Hepatocyte (in vitro differentiated cells): Measurements from ENCODE around the gene PPP6R2. TPM values are rescaled to one million over a fixed set of nuclear protein-coding genes. Genes with fewer than 3 reads are reported as not detected.

Source experiments
- DNase-seq: peaks from one replicate; pipeline ENCODE4 v3.0.0-alpha.2; 2016; ENCODE audit warnings: low spot score
- H2AFZ ChIP-seq: fragments of 200-600 bp; sonication (generic); 2 replicates; pipeline ENCODE4 v1.6.0; 2016; ENCODE audit warnings: antibody characterized with exemption, mild to moderate bottlenecking
- H3K27ac ChIP-seq: fragments of 200-600 bp; sonication (generic); 2 replicates; pipeline ENCODE4 v1.5.1; 2016; ENCODE audit warnings: mild to moderate bottlenecking
- H3K27me3 ChIP-seq: fragments of 200-600 bp; sonication (generic); 2 replicates; pipeline ENCODE4 v1.6.1; 2016
- H3K36me3 ChIP-seq: fragments of 200-600 bp; sonication (generic); replicated peaks from 2 replicates; pipeline ENCODE4 v1.5.1; 2016; ENCODE audit warnings: low read depth; ENCODE audit not compliant: insufficient read depth
- H3K4me1 ChIP-seq: fragments of 200-600 bp; sonication (generic); 2 replicates; pipeline ENCODE4 v1.5.1; 2016; ENCODE audit warnings: mild to moderate bottlenecking, moderate library complexity; ENCODE audit not compliant: insufficient read depth
- H3K4me2 ChIP-seq: fragments of 200-600 bp; sonication (generic); 2 replicates; pipeline ENCODE4 v1.6.0; 2016
- H3K4me3 ChIP-seq: fragments of 200-600 bp; sonication (generic); 2 replicates; pipeline ENCODE4 v1.5.1; 2016; ENCODE audit warnings: mild to moderate bottlenecking
- H3K79me2 ChIP-seq: fragments of 200-600 bp; sonication (generic); 2 replicates; pipeline ENCODE4 v1.6.0; 2017; ENCODE audit warnings: mild to moderate bottlenecking
- H3K9me2 ChIP-seq: fragments of 200-600 bp; sonication (generic); replicated peaks from 2 replicates; pipeline ENCODE4 v1.6.0; 2017; ENCODE audit warnings: mild to moderate bottlenecking; ENCODE audit not compliant: insufficient read depth
- H3K9me3 ChIP-seq: fragments of 200-600 bp; sonication (generic); 2 replicates; pipeline ENCODE4 v1.5.1; 2016; ENCODE audit warnings: low read depth, mild to moderate bottlenecking
- H4K20me1 ChIP-seq: fragments of 200-600 bp; sonication (generic); 2 replicates; pipeline ENCODE4 v1.6.0; 2016; ENCODE audit warnings: mild to moderate bottlenecking; ENCODE audit not compliant: insufficient read depth, poor library complexity, severe bottlenecking
- EZH2 ChIP-seq: fragments of 200-600 bp; sonication (generic); IDR thresholded peaks from 2 replicates; pipeline ENCODE4 v1.6.1; 2016; ENCODE audit warnings: antibody characterized with exemption, mild to moderate bottlenecking, borderline replicate concordance
- EZH2phosphoT487 ChIP-seq: fragments of 200-600 bp; sonication (generic); IDR thresholded peaks from one replicate; pipeline ENCODE4 v1.6.1; 2018; ENCODE audit warnings: antibody characterized with exemption, mild to moderate bottlenecking, low read depth, moderate library complexity; ENCODE audit not compliant: unreplicated experiment, severe bottlenecking
- WGBS: methylation state at CpG from one replicate; pipeline ENCODE4 v1.1.6; 2016; ENCODE audit warnings: low lambda C conversion rate; ENCODE audit errors: missing lambda C conversion rate; 5-methylcytosine and 5-hydroxymethylcytosine counted together
- polyA plus RNA-seq: library from polyadenylated mRNA; unstranded; fragments of >200 nt; fragmentation: Nextera tagmentation; extraction: Ambion mirVana; gene quantifications from 2 replicates; pipeline ENCODE4 v1.2.1, GENCODE V29; 2016
- total RNA-seq: library from RNA; depleted of rRNA; stranded (reverse); fragments of >200 nt; gene quantifications from 2 replicates; pipeline ENCODE4 v1.2.3, GENCODE V29; 2014
- TF ChIP-seq, protein P1 (sequence below): fragments of 200-600 bp; sonication (generic); IDR thresholded peaks from 2 replicates; pipeline ENCODE4 v1.5.1; 2016; ENCODE audit warnings: antibody characterized with exemption, mild to moderate bottlenecking; ENCODE audit not compliant: poor library complexity

PPP6R2 gene
- total and polyA plus RNA-seq, 2 experiments from 2014 or later: 47.0 to 57.9 TPM

DNA sequence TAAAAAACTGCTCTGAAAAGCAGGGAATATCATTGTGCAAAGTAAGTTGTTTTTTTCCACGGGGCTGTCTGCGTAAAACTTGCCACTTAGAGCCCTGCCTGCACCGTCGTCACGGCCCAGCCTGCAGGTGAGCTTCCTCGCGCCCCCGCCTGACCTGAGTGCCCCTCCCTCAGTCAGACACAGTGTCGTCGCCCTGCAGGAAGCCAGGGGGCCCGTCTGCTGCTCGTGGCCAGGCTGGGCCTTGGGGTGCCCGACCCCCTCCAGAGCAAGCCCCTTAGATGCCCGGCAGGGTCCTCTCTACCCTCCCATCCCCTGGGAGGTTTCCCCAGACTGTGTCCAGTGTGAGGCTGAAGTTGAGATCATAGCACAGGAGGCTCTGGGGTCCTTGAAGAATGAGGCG lies 100.1 kb downstream of the PPP6R2 start:
- Histone ChIP-seq H2AFZ (no peak overlapping the region), H3K79me2 (no peaks in the 10 kb centered on the region), H3K4me3 (no peak overlapping the region), H3K9me2 (no peaks in the 10 kb centered on the region), H3K9me3 (no peaks in the 10 kb centered on the region), H3K36me3 (no peaks in the 10 kb centered on the region), H3K4me1 (no peaks in the 10 kb centered on the region), H3K27me3 (no peaks in the 10 kb centered on the region), H4K20me1 (no peaks in the 10 kb centered on the region), H3K4me2 (no peak overlapping the region), H3K27ac (no peak overlapping the region)
- TF ChIP-seq EZH2 (no peak), EZH2phosphoT487 (no peak)
- TF ChIP-seq, protein P1, sequence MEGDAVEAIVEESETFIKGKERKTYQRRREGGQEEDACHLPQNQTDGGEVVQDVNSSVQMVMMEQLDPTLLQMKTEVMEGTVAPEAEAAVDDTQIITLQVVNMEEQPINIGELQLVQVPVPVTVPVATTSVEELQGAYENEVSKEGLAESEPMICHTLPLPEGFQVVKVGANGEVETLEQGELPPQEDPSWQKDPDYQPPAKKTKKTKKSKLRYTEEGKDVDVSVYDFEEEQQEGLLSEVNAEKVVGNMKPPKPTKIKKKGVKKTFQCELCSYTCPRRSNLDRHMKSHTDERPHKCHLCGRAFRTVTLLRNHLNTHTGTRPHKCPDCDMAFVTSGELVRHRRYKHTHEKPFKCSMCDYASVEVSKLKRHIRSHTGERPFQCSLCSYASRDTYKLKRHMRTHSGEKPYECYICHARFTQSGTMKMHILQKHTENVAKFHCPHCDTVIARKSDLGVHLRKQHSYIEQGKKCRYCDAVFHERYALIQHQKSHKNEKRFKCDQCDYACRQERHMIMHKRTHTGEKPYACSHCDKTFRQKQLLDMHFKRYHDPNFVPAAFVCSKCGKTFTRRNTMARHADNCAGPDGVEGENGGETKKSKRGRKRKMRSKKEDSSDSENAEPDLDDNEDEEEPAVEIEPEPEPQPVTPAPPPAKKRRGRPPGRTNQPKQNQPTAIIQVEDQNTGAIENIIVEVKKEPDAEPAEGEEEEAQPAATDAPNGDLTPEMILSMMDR: no peak
- WGBS: 91% methylated on average over 15 of the region's 15 CpGs
- no peak for DNase-seq

DNA sequence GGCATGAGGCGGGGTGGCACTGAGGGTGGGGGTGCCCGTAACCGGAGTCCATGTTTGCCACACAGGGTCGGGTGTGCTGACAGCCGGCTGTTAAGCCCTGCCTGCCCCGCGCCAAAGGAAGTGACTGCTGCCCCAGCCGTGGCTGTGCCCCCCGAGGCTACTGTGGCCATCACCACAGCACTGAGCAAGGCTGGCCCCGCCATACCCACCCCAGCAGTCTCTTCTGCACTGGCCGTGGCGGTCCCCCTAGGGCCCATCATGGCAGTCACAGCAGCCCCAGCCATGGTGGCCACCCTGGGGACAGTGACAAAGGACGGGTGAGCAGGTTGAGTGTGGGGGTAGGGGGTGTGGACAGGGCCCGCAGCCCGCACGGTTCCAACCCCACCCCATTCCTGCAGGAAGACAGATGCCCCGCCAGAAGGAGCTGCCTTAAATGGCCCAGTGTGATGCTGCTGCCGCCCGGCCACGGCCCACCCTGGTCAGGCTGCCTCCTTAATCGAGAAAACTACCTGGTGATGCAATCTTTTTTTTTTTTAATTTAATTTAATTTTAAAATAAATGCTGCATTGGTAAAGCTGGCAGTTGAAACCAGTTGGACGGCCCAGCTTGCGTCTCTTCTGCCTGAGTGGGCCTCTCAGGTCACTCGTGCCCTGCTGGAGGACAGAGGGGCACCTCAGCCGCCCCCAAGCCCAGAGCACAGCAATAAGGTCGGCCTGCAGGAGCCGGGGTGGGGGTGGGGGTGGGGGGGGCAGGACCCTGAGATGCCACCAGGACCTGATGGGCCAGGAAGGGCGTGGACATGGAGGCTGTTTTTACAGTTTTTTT lies 100.9 kb downstream of the PPP6R2 start:
- no peaks in the 10 kb centered on the region for H4K20me1 ChIP-seq
- H3K36me3 ChIP-seq: no peaks in the 10 kb centered on the region
- no peak for DNase-seq
- H2AFZ ChIP-seq: no peak overlapping the region
- no peaks in the 10 kb centered on the region for H3K4me1 ChIP-seq
- H3K79me2 ChIP-seq: no peaks in the 10 kb centered on the region
- 90% methylated on average over 27 of the region's 28 CpGs for WGBS
- no peak overlapping the region for H3K27ac ChIP-seq
- no peaks in the 10 kb centered on the region for H3K27me3 ChIP-seq
- TF ChIP-seq EZH2phosphoT487 (no peak), EZH2 (no peak)
- TF ChIP-seq, protein P1: no peak
- no peak overlapping the region for H3K4me3 ChIP-seq
- H3K9me3 ChIP-seq: no peaks in the 10 kb centered on the region
- no peaks in the 10 kb centered on the region for H3K9me2 ChIP-seq
- H3K4me2 ChIP-seq: no peak overlapping the region

DNA sequence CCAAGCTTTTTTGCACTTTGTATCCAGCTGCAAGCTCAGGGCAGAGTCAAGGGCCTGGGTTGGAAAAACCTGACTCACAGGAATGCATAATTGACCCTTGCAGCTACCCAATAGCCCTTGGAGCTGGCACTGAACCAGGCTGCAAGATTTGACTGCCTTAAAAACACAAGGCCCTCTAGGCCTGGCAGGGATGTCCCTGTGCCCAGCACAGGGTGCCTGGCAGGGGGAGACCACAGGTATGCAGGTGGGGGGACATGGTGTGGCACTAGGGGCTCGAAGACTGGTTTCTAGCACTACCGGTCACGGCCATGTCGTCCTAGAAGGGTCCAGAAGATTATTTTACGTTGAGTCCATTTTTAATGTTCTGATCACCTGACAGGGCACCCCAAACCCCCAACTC lies 101.5 kb downstream of the PPP6R2 start:
- Histone ChIP-seq H3K27me3 (no peaks in the 10 kb centered on the region), H3K9me2 (no peaks in the 10 kb centered on the region), H3K9me3 (no peaks in the 10 kb centered on the region), H3K4me2 (no peak overlapping the region), H3K4me3 (no peak overlapping the region), H2AFZ (no peak overlapping the region), H3K27ac (no peak overlapping the region), H4K20me1 (no peaks in the 10 kb centered on the region), H3K36me3 (no peaks in the 10 kb centered on the region), H3K79me2 (no peaks in the 10 kb centered on the region), H3K4me1 (no peaks in the 10 kb centered on the region)
- TF ChIP-seq, protein P1: no peak
- TF ChIP-seq EZH2: no peak
- TF ChIP-seq EZH2phosphoT487: no peak
- peak; percentile 53 for DNase-seq
- WGBS: 94% methylated on average over 5 of the region's 5 CpGs
